HepG2 (cell line): ENCODE data around the gene QRICH2. TPM values are rescaled to one million over a fixed set of nuclear protein-coding genes. Genes with fewer than 3 reads are reported as not detected.

ENCODE experiments used
- ARHGAP35 ChIP-seq: sonication (generic); formaldehyde crosslinking; IDR thresholded peaks from 2 replicates; pipeline ENCODE4 v1.9.0; 2022; ENCODE audit warnings: mild to moderate bottlenecking, inconsistent platforms, moderate library complexity, missing genetic modification reagents, borderline replicate concordance
- GFI1 ChIP-seq: sonication (generic); formaldehyde crosslinking; IDR thresholded peaks from 2 replicates; pipeline ENCODE4 v1.5.0; 2020; ENCODE audit warnings: missing genetic modification reagents, mild to moderate bottlenecking, borderline replicate concordance
- SNAPC4 ChIP-seq: sonication (generic); formaldehyde crosslinking; IDR thresholded peaks from 2 replicates; pipeline ENCODE4 v1.4.0; 2020; ENCODE audit warnings: mild to moderate bottlenecking, missing genetic modification reagents
- SP1 ChIP-seq, 2 experiments: fragments of 450-650 bp in 1 of 2; sonication (generic) in 1 of 2; formaldehyde crosslinking in 1 of 2; IDR thresholded peaks; 2 replicates each; pipeline versions ENCODE4 v1.4.0 to v1.6.1; 2016 to 2020; ENCODE audit warnings: missing genetic modification reagents in 1 of 2
- TCF12 ChIP-seq, 2 experiments: fragments of 450-650 bp in 1 of 2; sonication (generic) in 1 of 2; formaldehyde crosslinking in 1 of 2; IDR thresholded peaks; 2 replicates each; pipeline versions ENCODE4 v1.6.1 to v1.8.0; 2017 to 2022; ENCODE audit warnings: antibody characterized with exemption in 1 of 2, mild to moderate bottlenecking in 1 of 2, missing genetic modification reagents in 1 of 2, moderate library complexity in 1 of 2
- TEF ChIP-seq: sonication (generic); formaldehyde crosslinking; IDR thresholded peaks from 2 replicates; pipeline ENCODE4 v1.5.0; 2020; ENCODE audit warnings: missing genetic modification reagents
- ZBTB33 ChIP-seq: sonication (generic); formaldehyde crosslinking; IDR thresholded peaks from 2 replicates; pipeline ENCODE4 v1.4.0; 2020; ENCODE audit warnings: missing genetic modification reagents
- ZMAT3 ChIP-seq: sonication (generic); formaldehyde crosslinking; conservative IDR thresholded peaks from 2 replicates; pipeline ENCODE4 v1.7.0; 2021; ENCODE audit warnings: missing genetic modification reagents
- ZNF142 ChIP-seq: sonication (generic); formaldehyde crosslinking; IDR thresholded peaks from 2 replicates; pipeline ENCODE4 v1.4.0; 2020; ENCODE audit warnings: missing genetic modification reagents
- ZNF253 ChIP-seq: sonication (generic); formaldehyde crosslinking; IDR thresholded peaks from 2 replicates; pipeline ENCODE4 v1.8.0; 2022; ENCODE audit warnings: mild to moderate bottlenecking, missing genetic modification reagents, borderline replicate concordance
- ZNF740 ChIP-seq: sonication (generic); formaldehyde crosslinking; IDR thresholded peaks from 2 replicates; pipeline ENCODE4 v1.4.0; 2020; ENCODE audit warnings: missing genetic modification reagents
- ZNF780A ChIP-seq: sonication (generic); formaldehyde crosslinking; IDR thresholded peaks from 2 replicates; pipeline ENCODE4 v1.8.0; 2022; ENCODE audit warnings: mild to moderate bottlenecking, missing genetic modification reagents, moderate library complexity
- ZSCAN9 ChIP-seq: IDR thresholded peaks from 2 replicates; pipeline ENCODE4 v1.6.1; 2016; ENCODE audit warnings: borderline replicate concordance
- polyA plus RNA-seq, 8 experiments: library from polyadenylated mRNA; depleted of rRNA in 3 of 8; stranded (reverse) in 7 of 8; unstranded in 1 of 8; fragments of >200 nt; fragmentation: Illumina TruSeq in 4 of 8; extraction: Trizol in 4 of 8; gene quantifications; 2 replicates each; pipeline versions ENCODE4 v1.2.1 to v1.2.3, GENCODE V29; 2011 to 2016; ENCODE audit warnings: low read depth in 4 of 8, missing spikeins in 1 of 8, mixed read lengths in 1 of 8; ENCODE audit not compliant: insufficient read depth in 1 of 8
- total RNA-seq, 5 experiments: library from RNA; depleted of rRNA; stranded (reverse); fragments of >200 nt; fragmentation: Illumina TruSeq; extraction: Trizol; gene quantifications; 2 replicates each; pipeline ENCODE4 v1.2.3, GENCODE V29; 2016; ENCODE audit warnings: low read depth in 1 of 5

Gene QRICH2
- total and polyA plus RNA-seq, 2 of the 13 experiments (the other 11 are each of a cell fraction or from before 2014, with no cell fraction given), result 3.7 to 5.7 TPM

- TF ChIP-seq ZBTB33 (CRISPR knock-in tag) (peak; percentile 73), ZSCAN9 (peak; percentile 80; the same call in 1 of the 2 replicates), ZNF740 (CRISPR knock-in tag) (peak; percentile 69), ZMAT3 (peak; percentile 89; the same call in 1 of the 2 replicates), ZNF142 (CRISPR knock-in tag) (no peak), ZNF253 (CRISPR knock-in tag) (no peak), TCF12 (IDR thresholded peaks at IDR 0.05) (no peak), TCF12 (CRISPR knock-in tag; IDR thresholded peaks at IDR 0.05) (0 out of 2 replicates have a peak, but pooled peaks have one; percentile 56), TEF (CRISPR knock-in tag) (no peak), ZNF780A (CRISPR knock-in tag) (0 out of 2 replicates have a peak, but pooled peaks have one; percentile 55), ARHGAP35 (CRISPR knock-in tag) (peak; percentile 70; the same call in 1 of the 2 replicates), SNAPC4 (CRISPR knock-in tag) (peak; percentile 96), SP1 (IDR thresholded peaks at IDR 0.05) (no peak), SP1 (CRISPR knock-in tag; IDR thresholded peaks at IDR 0.05) (peak; percentile 65; the same call in 1 of the 2 replicates), GFI1 (CRISPR knock-in tag) (no peak; the same call in none of the 2 replicates)
Observed at GRCh38 chr17:76353599-76354316, 45.7 kb upstream of the QRICH2 start, which contains the start of gene PRPSAP1 (continued).
